GM12801 (cell line): ENCODE data around the gene GPX7.

Experiments used
- CTCF ChIP-seq: IDR thresholded peaks from one replicate; pipeline ENCODE4 v1.5.1; 2011; ENCODE audit warnings: control low read depth; ENCODE audit not compliant: insufficient read length; ENCODE audit errors: extremely low read depth

Gene GPX7

GRCh38 chr1:52636721-52637695 is 34.8 kb downstream of the GPX7 start:
- no peak for TF ChIP-seq CTCF

- TF ChIP-seq CTCF, result no peak
These were observed 35.8 kb downstream of the GPX7 start for GRCh38 chr1:52637946-52638345.

DNA sequence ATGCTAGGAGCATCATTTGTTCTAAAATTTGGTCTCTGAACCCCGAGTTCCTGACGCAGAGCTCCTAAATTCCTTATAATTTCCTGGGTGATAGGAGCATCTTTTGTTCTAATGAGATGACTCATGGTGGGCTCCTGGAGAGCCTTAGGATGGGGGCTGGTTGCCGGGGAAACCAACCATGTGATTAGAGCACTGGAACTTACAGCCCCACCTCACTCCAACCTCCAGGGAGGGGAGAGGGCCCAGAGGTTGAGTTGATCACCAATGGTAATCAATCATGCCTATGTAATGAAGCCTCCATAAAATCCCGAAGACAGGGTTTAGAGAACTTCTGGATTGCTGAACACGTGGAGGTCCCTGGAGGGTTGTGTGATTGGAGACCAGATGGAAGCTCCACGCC is 38.5 kb downstream of the GPX7 start:
- no peak for TF ChIP-seq CTCF

DNA sequence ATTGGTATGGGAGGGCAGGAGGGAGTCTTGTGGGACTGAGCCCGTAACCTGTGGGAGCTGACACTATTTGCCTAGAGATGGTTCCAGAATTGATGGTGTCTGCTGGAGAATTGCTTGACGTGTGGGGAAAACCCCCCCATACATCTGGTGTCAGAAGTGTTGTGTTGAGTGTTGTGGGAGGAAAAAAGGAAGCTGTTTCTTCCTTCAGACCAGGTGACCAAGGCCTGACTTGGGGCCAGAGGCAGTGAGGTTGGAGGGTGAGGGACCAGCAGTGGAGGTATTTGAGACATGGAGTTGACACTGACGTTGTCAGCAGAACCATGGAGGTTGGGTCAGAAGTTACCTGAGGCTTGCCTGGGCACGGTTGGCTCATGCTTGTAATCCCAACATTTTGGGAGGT is 39.1 kb downstream of the GPX7 start:
- no peak for TF ChIP-seq CTCF

GRCh38 chr1:52645261-52645660 is 43.1 kb downstream of the GPX7 start:
- no peak for TF ChIP-seq CTCF

GRCh38 chr1:52651904-52652303 is 49.7 kb downstream of the GPX7 start:
- no peak for TF ChIP-seq CTCF

- TF ChIP-seq CTCF, result no peak
These were observed 51.2 kb downstream of the GPX7 start for GRCh38 chr1:52653207-52653849.
